Caco-2 (cell line): Measurements from ENCODE around the gene IFT81. TPM values are rescaled to one million over a fixed set of nuclear protein-coding genes. Genes with fewer than 3 reads are reported as not detected.

Source experiments
- Bru-seq: library from RNA; stranded (reverse); fragments of 400-500 nt; gene quantifications from one replicate; lab custom pipeline; 2021; lab: Mats Ljungman, UMichigan
- BruChase-seq, 2 experiments: library from RNA; stranded (reverse); fragments of 400-500 nt; gene quantifications; one replicate each; lab custom pipeline; 2021; lab: Mats Ljungman, UMichigan
- BruUV-seq: library from RNA; stranded (reverse); fragments of 400-500 nt; replicated peaks from 2 replicates; lab custom pipeline; 2021; lab: Mats Ljungman, UMichigan
- CTCF ChIA-PET: fragments of 300-600 bp; sonication (Branson Sonifier 250); formaldehyde crosslinking; loops from one replicate; lab custom pipeline; 2022; ENCODE audit warnings: antibody characterized with exemption; lab: Charles Lee
- POLR2A ChIA-PET: fragments of 300-600 bp; sonication (Branson Sonifier 250); formaldehyde crosslinking; loops from one replicate; lab custom pipeline; 2022; ENCODE audit warnings: antibody characterized with exemption; lab: Charles Lee
- DNase-seq, 2 experiments: peaks; one replicate each; pipeline versions ENCODE4 v3.0.0 to v3.0.0-alpha.2; 2020 to 2022
- H3K27me3 ChIP-seq: replicated peaks from 2 replicates; pipeline ENCODE4 v1.6.0; 2011; ENCODE audit warnings: low read length; ENCODE audit not compliant: control insufficient read depth, insufficient read depth
- H3K36me3 ChIP-seq: 2 replicates; pipeline ENCODE4 v1.5.1; 2011; ENCODE audit warnings: low read length; ENCODE audit not compliant: control insufficient read depth, insufficient read depth
- H3K4me1 ChIP-seq: fragments of 250-450 bp; sonication (Bioruptor Pico); 2 replicates; pipeline ENCODE4 v1.5.1; 2020; ENCODE audit warnings: mild to moderate bottlenecking
- H3K4me3 ChIP-seq: 2 replicates; pipeline ENCODE4 v1.5.1; 2011; ENCODE audit warnings: low read depth, mild to moderate bottlenecking, control low read depth, low read length
- H3K9me3 ChIP-seq: fragments of 250-450 bp; sonication (Bioruptor Pico); 2 replicates; pipeline ENCODE4 v1.5.1; 2020; ENCODE audit warnings: mild to moderate bottlenecking, moderate library complexity
- H3K27ac Mint-ChIP-seq: one replicate; pipeline ENCODE4 v1.8.0; 2022; ENCODE audit warnings: mixed read lengths; ENCODE audit not compliant: unreplicated experiment
- H3K27me3 Mint-ChIP-seq: one replicate; pipeline ENCODE4 v1.8.0; 2022; ENCODE audit warnings: mixed read lengths; ENCODE audit not compliant: insufficient read depth, unreplicated experiment
- H3K36me3 Mint-ChIP-seq: one replicate; pipeline ENCODE4 v1.8.0; 2022; ENCODE audit warnings: mild to moderate bottlenecking, mixed read lengths; ENCODE audit not compliant: insufficient read depth, unreplicated experiment
- H3K4me1 Mint-ChIP-seq: one replicate; pipeline ENCODE4 v1.8.0; 2022; ENCODE audit warnings: low read depth, mixed read lengths; ENCODE audit not compliant: unreplicated experiment
- H3K4me3 Mint-ChIP-seq: one replicate; pipeline ENCODE4 v1.8.0; 2022; ENCODE audit warnings: mild to moderate bottlenecking, moderate library complexity, mixed read lengths; ENCODE audit not compliant: unreplicated experiment
- H3K9me3 Mint-ChIP-seq: one replicate; pipeline ENCODE4 v1.8.0; 2022; ENCODE audit warnings: mixed read lengths; ENCODE audit not compliant: unreplicated experiment
- intact Hi-C: fragments of 100-400 bp; cut with micrococcal nuclease; formaldehyde crosslinking; loops from one replicate; pipeline ENCODE4 v1.10.0; 2022; ENCODE audit not compliant: unreplicated experiment
- long read RNA-seq: library from polyadenylated mRNA; stranded (forward); transcript quantifications from one replicate; pipeline ENCODE4 v2.0.0, GENCODE V29; 2022
- total RNA-seq: library from RNA; stranded (reverse); gene quantifications from 2 replicates; pipeline ENCODE4 v1.2.3, GENCODE V29; 2022
- TF ChIP-seq, protein P1 (sequence below), 2 experiments: fragments of 200-600 bp in 1 of 2; IDR thresholded peaks; 1 replicate in 1 of 2; 2 replicates in 1 of 2; pipeline versions ENCODE4 v1.5.1 to v1.8.0; 2011 to 2022; ENCODE audit warnings: antibody characterized with exemption in 1 of 2, control low read depth in 1 of 2, inconsistent platforms in 1 of 2, low read depth in 1 of 2, low read length in 1 of 2, mild to moderate bottlenecking in 1 of 2, moderate library complexity in 1 of 2; ENCODE audit not compliant: insufficient read depth in 1 of 2, severe bottlenecking in 1 of 2, unreplicated experiment in 1 of 2

The IFT81 gene
- total RNA-seq (5.9 and 6.3 TPM in 2 replicates), Bru-seq, nascent RNA (percentile 50 among the genes with signal in this experiment), BruChase-seq, experiment 1, labeled RNA remaining after a 2-hour chase (percentile 46 among the genes with signal in this experiment), BruChase-seq, experiment 2, labeled RNA remaining after a 6-hour chase (percentile 48 among the genes with signal in this experiment)
- long read RNA-seq, transcript IFT81-209 (19 exons, 2,710 nt): minor isoform, 8 of 23 reads
- long read RNA-seq, transcript IFT81-201 (19 exons, 3,108 nt): major isoform, 9 of 23 reads
- long read RNA-seq, partial matches to known transcripts: 2 of 23 reads
- long read RNA-seq, other reads (novel, unspliced or antisense): 2 of 23 reads

GRCh38 chr12:110124269-110124995 lies at the start of gene IFT81:
IFT81 (plus strand) TSS chr12:110124357; CDS start chr12:110127381, 3,024 bp downstream.
- TF ChIP-seq, protein P1, sequence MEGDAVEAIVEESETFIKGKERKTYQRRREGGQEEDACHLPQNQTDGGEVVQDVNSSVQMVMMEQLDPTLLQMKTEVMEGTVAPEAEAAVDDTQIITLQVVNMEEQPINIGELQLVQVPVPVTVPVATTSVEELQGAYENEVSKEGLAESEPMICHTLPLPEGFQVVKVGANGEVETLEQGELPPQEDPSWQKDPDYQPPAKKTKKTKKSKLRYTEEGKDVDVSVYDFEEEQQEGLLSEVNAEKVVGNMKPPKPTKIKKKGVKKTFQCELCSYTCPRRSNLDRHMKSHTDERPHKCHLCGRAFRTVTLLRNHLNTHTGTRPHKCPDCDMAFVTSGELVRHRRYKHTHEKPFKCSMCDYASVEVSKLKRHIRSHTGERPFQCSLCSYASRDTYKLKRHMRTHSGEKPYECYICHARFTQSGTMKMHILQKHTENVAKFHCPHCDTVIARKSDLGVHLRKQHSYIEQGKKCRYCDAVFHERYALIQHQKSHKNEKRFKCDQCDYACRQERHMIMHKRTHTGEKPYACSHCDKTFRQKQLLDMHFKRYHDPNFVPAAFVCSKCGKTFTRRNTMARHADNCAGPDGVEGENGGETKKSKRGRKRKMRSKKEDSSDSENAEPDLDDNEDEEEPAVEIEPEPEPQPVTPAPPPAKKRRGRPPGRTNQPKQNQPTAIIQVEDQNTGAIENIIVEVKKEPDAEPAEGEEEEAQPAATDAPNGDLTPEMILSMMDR (IDR thresholded peaks at IDR 0.05; ENCODE audit: insufficient read depth in 1 of 2, low read depth in 1 of 2, low read length in 1 of 2, severe bottlenecking in 1 of 2, unreplicated experiment in 1 of 2): peak in 1 of 2 experiments; percentile 19
- Mint-ChIP-seq H3K27me3 (no peaks in the 10 kb centered on the region), H3K4me1 (no peaks in the 10 kb centered on the region), H3K27ac (peak within 1 kb of the TSS; percentile 85), H3K36me3 (no peaks in the 10 kb centered on the region), H3K9me3 (no peaks in the 10 kb centered on the region), H3K4me3 (peak within 1 kb of the TSS; percentile 78)
- intact Hi-C loops: loop anchor here (5.0 kb wide), 1 partner anchor 158 kb away; the partner anchor contains the start of gene ATP2A2
- peak within 1 kb of the TSS; percentile 65 for H3K4me3 ChIP-seq
- TSS peak; percentile 82 for BruUV-seq
- ChIA-PET CTCF (interaction anchor here (0.5 to 1.1 kb wide), 13 partner anchors 8 to 662 kb away, joined by 3 to 5 read pairs (median 3); no protein-coding TSS in a partner anchor), POLR2A (interaction anchor here (0.5 to 1.5 kb wide), 7 partner anchors 15 to 344 kb away, joined by 3 to 4 read pairs (median 3); partner anchors contain the start of gene GPN3)
- no peaks in the 10 kb centered on the region for H3K4me1 ChIP-seq
- no peaks in the 10 kb centered on the region for H3K9me3 ChIP-seq
- H3K36me3 ChIP-seq: no peaks in the 10 kb centered on the region
- no peaks in the 10 kb centered on the region for H3K27me3 ChIP-seq
- peak; percentile 94 to 95 for DNase-seq

DNA sequence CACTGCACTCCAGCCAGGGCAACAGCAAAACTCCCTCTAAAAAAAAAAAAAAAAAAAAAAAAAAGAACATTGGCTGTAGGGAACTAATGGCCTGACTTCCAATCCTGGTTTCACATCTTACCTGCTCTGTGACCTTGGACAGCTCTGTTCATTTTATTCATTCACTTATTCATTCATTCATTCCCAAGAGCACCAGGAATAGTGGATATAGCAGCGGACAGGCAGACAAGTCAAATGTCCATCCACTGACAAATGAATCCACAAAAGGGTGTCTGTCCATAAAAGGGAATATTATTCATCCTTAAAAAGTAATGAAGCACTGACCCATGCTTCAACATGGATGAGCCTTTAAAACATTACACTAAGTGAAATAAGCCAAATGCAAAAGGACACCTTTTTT lies 48.3 kb upstream of the IFT81 start:
- intact Hi-C loops: no loop called here
- TF ChIP-seq, protein P1 (IDR thresholded peaks at IDR 0.05; ENCODE audit: insufficient read depth in 1 of 2, low read depth in 1 of 2, low read length in 1 of 2, severe bottlenecking in 1 of 2, unreplicated experiment in 1 of 2): no peak
- BruUV-seq: no TSS peak
- ChIA-PET CTCF (no interaction called here), POLR2A (no interaction called here)
- Mint-ChIP-seq H3K27ac (no peak overlapping the region), H3K9me3 (peaks cover 6% of the 10 kb centered on the region), H3K4me3 (no peak overlapping the region), H3K4me1 (no peaks in the 10 kb centered on the region), H3K27me3 (peaks cover 2% of the 10 kb centered on the region), H3K36me3 (no peaks in the 10 kb centered on the region)
- Histone ChIP-seq H3K36me3 (no peaks in the 10 kb centered on the region), H3K4me1 (no peaks in the 10 kb centered on the region), H3K9me3 (no peaks in the 10 kb centered on the region), H3K4me3 (no peak overlapping the region), H3K27me3 (no peaks in the 10 kb centered on the region)
- no peak for DNase-seq

- Histone ChIP-seq H3K9me3 (no peaks in the 10 kb centered on the region), H3K4me1 (no peaks in the 10 kb centered on the region), H3K36me3 (no peaks in the 10 kb centered on the region), H3K4me3 (no peak overlapping the region), H3K27me3 (no peaks in the 10 kb centered on the region)
- TF ChIP-seq, protein P1 (IDR thresholded peaks at IDR 0.05; ENCODE audit: insufficient read depth in 1 of 2, low read depth in 1 of 2, low read length in 1 of 2, severe bottlenecking in 1 of 2, unreplicated experiment in 1 of 2): no peak
- Mint-ChIP-seq H3K4me1 (peaks cover 7% of the 10 kb centered on the region), H3K27me3 (peaks cover 2% of the 10 kb centered on the region), H3K9me3 (peaks cover 6% of the 10 kb centered on the region), H3K27ac (no peak overlapping the region), H3K36me3 (no peaks in the 10 kb centered on the region), H3K4me3 (no peak overlapping the region)
- no peak for DNase-seq
- no TSS peak for BruUV-seq
- intact Hi-C loops: no loop called here
- ChIA-PET CTCF (no interaction called here), POLR2A (no interaction called here)
Observed at GRCh38 chr12:110077800-110078199, 46.4 kb upstream of the IFT81 start.
